LNCAP (cell line): ENCODE results near the gene DTNA.

Experiments
- CTCF ChIP-seq: fragments of 450-650 bp; IDR thresholded peaks from 2 replicates; pipeline ENCODE4 v1.5.1; 2017; ENCODE audit warnings: mild to moderate bottlenecking

DTNA gene

DNA sequence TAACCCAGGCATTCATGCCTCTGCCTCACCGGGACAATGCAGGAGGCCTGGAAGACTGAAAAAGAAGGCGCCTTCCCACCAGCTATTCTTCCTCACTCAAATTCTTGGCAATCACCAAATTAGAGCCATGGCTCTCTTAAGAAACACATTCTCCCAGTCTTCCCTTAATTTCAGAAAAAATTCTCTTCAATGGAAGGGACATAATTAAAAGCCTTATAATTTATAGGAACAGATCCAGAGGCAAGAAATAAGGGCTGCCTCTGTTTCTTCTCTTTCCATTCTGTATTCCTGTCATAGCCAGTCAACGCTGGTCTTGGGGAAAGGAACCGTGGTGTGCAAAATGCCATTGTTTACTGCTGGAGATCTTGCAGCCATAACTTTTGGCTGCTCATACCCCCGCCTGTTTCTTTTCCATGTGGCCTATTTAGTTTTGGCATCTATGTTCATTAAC is 32.8 kb downstream of the DTNA start:
- no peak for TF ChIP-seq CTCF

- TF ChIP-seq CTCF, result no peak
Measured at GRCh38 chr18:34744569-34744968, 34.5 kb downstream of the DTNA start.

DNA sequence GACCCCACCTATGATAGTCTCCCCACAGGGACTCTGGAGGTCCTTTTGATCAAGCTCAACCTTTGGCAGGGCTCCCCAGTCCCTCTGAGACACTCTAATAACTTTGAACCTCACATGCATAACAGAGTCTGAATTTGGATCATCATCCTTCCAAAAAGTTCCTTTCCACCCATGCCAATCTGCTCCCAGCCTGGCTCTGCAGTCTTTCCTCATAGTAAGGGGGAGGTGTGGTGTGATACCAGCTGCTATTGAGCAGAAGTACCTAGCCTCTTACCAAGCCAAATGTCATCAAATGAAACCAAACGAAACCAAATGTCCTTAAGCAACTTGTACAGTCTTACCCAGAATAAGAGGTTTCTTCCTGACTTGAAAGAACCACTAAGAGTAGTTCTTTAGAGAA is 36.5 kb downstream of the DTNA start:
- no peak for TF ChIP-seq CTCF

DNA sequence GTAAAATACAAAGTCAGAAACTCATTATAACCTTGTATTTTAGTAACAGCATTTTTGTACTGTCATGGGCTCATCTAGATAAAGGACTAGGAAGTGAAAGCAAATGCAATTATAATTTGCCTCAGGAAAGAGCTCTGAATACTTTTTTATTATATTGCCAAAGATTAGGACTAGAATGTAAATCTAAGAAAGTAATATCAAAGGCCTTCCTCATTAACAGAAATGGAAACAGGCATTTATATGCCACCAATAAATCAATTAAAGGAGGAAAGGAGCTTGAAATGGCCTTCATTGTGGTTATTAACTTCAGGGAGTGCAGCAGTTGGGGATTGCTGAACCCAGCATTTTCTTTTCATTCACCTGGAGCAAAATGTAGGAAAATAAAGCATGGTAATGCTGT is 39.6 kb downstream of the DTNA start:
- TF ChIP-seq CTCF, result no peak

DNA sequence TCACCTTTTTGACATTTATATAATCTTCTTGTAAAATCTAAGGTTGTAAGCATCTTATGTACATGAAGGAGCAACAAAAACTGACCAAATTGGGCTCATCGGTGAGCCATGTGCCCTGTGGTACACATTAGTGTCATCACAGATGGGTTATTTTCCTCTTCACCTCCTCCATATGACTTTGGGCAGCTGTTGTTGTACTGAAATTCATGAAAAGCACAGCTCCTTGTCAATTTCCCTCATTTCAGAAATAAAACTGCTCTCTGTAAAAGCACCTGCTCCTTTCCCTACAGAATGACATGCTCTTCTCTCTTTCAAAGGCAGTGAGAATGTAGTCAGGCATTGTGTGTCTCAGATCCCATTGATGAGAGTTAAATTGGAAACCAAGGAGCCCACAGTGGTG is 42.0 kb downstream of the DTNA start:
- no peak for TF ChIP-seq CTCF

GRCh38 chr18:34754300-34754699 is 44.2 kb downstream of the DTNA start:
- TF ChIP-seq CTCF, result no peak

- TF ChIP-seq CTCF, result no peak
Measured at GRCh38 chr18:34757666-34758065, 47.6 kb downstream of the DTNA start.

DNA sequence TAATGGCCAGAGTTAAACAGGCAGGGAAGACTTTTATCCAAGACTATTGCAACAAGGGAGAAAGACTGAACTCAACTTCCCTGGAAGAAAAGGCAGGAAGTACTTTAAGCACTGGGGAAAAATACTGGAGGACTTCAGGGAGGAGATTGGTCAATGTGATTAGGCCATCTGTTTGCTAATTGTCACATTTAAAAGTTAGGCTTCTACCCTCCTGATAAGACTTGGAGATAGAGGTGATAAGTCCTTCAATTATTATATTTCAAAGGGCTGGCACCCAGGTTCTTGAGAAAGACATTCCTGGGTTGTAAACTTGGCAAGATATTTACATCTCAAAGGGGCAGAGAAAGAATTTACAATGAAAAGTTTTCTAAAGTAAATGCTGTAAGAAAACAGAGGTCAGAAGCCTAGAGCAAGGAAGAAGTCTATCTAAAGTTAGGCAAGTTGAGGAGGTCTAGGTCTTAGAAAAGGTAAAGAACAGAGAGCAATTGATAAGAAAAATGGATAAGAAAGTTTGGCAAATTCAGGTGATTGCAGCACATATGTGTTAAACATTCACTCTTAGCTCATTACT is 48.4 kb downstream of the DTNA start:
- TF ChIP-seq CTCF, result no peak
